NCI-H524 (cell line): ENCODE measurements around the gene AGTPBP1.

Experiments used
- DNase-seq, 2 experiments: peaks; one replicate each; lab custom pipeline; 2025; lab: John Stamatoyannopoulos, UW

Gene AGTPBP1

DNA sequence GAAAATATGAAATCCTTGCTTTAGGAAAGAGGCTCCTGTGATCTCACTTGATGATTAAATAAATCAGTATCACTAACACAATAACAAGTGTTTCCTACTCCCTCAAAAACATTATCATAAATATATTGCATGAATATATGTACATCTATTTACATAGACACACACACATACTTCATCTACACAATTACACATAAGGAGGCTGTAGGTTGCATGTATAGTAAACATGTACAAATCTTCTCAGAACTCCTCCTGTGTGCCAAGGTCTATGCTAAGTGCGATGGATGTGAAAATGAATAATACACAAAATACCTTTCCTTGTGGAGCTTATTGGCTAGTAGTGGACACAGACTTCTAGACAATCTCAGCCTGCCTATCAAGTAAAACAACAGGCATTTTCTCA is 239.9 kb downstream of the AGTPBP1 start:
- DNase-seq: no peak

DNA sequence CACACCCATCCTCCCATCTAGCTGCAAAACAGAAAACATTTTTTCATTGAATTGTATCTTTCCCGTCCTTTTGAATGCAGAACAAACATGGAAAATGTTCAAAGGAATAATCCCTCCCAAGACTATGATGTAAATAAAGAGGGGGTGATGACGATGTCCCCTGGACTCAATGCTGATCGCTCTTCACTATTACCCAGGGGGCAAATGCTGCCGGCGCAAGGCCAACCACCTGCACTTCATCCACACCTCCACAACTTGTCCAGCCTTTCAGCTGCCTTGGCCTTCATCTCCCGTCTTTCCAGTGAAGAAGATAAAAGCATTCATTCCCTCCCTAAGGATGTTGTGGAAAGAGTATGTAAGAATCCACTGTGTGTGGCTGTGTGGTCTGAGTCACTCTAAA is 240.3 kb downstream of the AGTPBP1 start:
- DNase-seq: no peak
